K562 (cell line): ENCODE data around the gene SYTL5. TPM values are rescaled to one million over a fixed set of nuclear protein-coding genes. Genes with fewer than 3 reads are reported as not detected.

Experiments
- ATAC-seq: fragments of 200-7000 bp; cut with Tn5 transposase; 3 replicates; pipeline ENCODE4 v1.9.1; 2020; ENCODE audit warnings: moderate library complexity
- BruUV-seq: library from RNA; stranded (reverse); fragments of 400-500 nt; replicated peaks from 2 replicates; lab custom pipeline; 2021; lab: Mats Ljungman, UMichigan
- CTCF ChIA-PET: fragments of 300-600 bp; formaldehyde crosslinking; extraction: SDS; loops from one replicate; lab custom pipeline; 2021; ENCODE audit warnings: low intra/inter-chr PET ratio; lab: Yijun Ruan, JAX
- POLR2A ChIA-PET: fragments of 300-600, 350-650 bp; sonication (Branson Sonifier 250); formaldehyde crosslinking; extraction: SDS; loops from one replicate; lab custom pipeline; 2021; ENCODE audit warnings: antibody characterized with exemption, inconsistent platforms; lab: Yijun Ruan, JAX
- DNase-seq, 4 experiments: peaks; one replicate each; pipeline versions ENCODE4 v3.0.0 to v3.0.0-alpha.2; 2011 to 2018; ENCODE audit warnings: low spot score in 3 of 4, mixed read lengths in 3 of 4; ENCODE audit errors: extremely low read depth in 1 of 4
- FAIRE-seq: peaks from 2 replicates; lab custom pipeline; 2011; peaks lifted over from hg19 to GRCh38; lab: Jason Lieb, UNC
- H2AFZ ChIP-seq: 2 replicates; pipeline ENCODE4 v1.6.0; 2011; ENCODE audit warnings: low read depth, low read length, control low read depth, inconsistent platforms
- H3K27ac ChIP-seq: fragments of 200-600 bp; 3 replicates; pipeline ENCODE4 v1.8.0; 2011; ENCODE audit warnings: low read depth, mild to moderate bottlenecking, control low read depth, inconsistent platforms, low read length, moderate library complexity, mixed read lengths; ENCODE audit errors: extremely low read depth
- H3K27me3 ChIP-seq, 2 experiments: fragments of 300-600 bp in 1 of 2; 2 replicates in 1 of 2; 3 replicates in 1 of 2; pipeline versions ENCODE4 v1.6.0 to v1.8.0; 2011; ENCODE audit warnings: inconsistent platforms in 2 of 2, low read length in 2 of 2, mild to moderate bottlenecking in 1 of 2, mixed read lengths in 1 of 2, moderate library complexity in 1 of 2; ENCODE audit not compliant: control insufficient read depth in 2 of 2, insufficient read depth in 2 of 2
- H3K36me3 ChIP-seq: fragments of 300-600 bp; 3 replicates; pipeline ENCODE4 v1.8.0; 2011; ENCODE audit warnings: mild to moderate bottlenecking, low read length, inconsistent platforms; ENCODE audit not compliant: control insufficient read depth, insufficient read depth
- H3K4me1 ChIP-seq, 2 experiments: fragments of 200-600 bp in 1 of 2; replicated peaks in 1 of 2; 2 replicates in 1 of 2; 3 replicates in 1 of 2; pipeline versions ENCODE4 v1.5.1 to v1.8.0; 2011; ENCODE audit warnings: inconsistent platforms in 2 of 2, low read length in 2 of 2, mild to moderate bottlenecking in 1 of 2, mixed read lengths in 1 of 2, moderate library complexity in 1 of 2; ENCODE audit not compliant: control insufficient read depth in 2 of 2, insufficient read depth in 2 of 2
- H3K4me2 ChIP-seq: 2 replicates; pipeline ENCODE4 v1.6.1; 2011; ENCODE audit warnings: low read length, control low read depth, inconsistent platforms, mixed read lengths; ENCODE audit not compliant: insufficient read depth
- H3K4me3 ChIP-seq: fragments of 200-600 bp; sonication (generic), shearing (Covaris generic); 2 replicates; pipeline ENCODE4 v1.5.1; 2016; ENCODE audit warnings: control low read depth, inconsistent platforms
- H3K79me2 ChIP-seq: fragments of 200-600 bp; 3 replicates; pipeline ENCODE4 v1.8.0; 2011; ENCODE audit warnings: low read length, inconsistent platforms; ENCODE audit not compliant: control insufficient read depth, insufficient read depth
- H3K9ac ChIP-seq, 2 experiments: 2 replicates each; pipeline versions ENCODE4 v1.6.0 to v1.6.1; 2011; ENCODE audit warnings: low read depth in 2 of 2, low read length in 2 of 2, control low read depth in 1 of 2, inconsistent platforms in 1 of 2, mild to moderate bottlenecking in 1 of 2, mixed read lengths in 1 of 2; ENCODE audit not compliant: insufficient read depth in 1 of 2
- H3K9me1 ChIP-seq: one replicate; pipeline ENCODE4 v1.6.0; 2011; ENCODE audit warnings: inconsistent platforms, mild to moderate bottlenecking, low read length, moderate library complexity; ENCODE audit not compliant: control insufficient read depth, insufficient read depth
- H3K9me3 ChIP-seq: replicated peaks from 2 replicates; pipeline ENCODE4 v1.5.1; 2011; ENCODE audit warnings: low read depth, low read length, inconsistent platforms; ENCODE audit not compliant: control insufficient read depth, insufficient read depth
- H4K20me1 ChIP-seq: replicated peaks from 2 replicates; pipeline ENCODE4 v1.6.1; 2011; ENCODE audit warnings: low read length, inconsistent platforms, mixed read lengths; ENCODE audit not compliant: control insufficient read depth, insufficient read depth
- CTBP1 ChIP-seq: fragments of 450-650 bp; IDR thresholded peaks from 2 replicates; pipeline ENCODE4 v1.6.1; 2016; ENCODE audit warnings: borderline replicate concordance
- EP300 ChIP-seq: IDR thresholded peaks from 2 replicates; pipeline ENCODE4 v1.6.1; 2012; ENCODE audit warnings: low read length, improper control_type of control experiment
- NFYB ChIP-seq: IDR thresholded peaks from 2 replicates; pipeline ENCODE4 v1.6.1; 2011; ENCODE audit warnings: mild to moderate bottlenecking, moderate library complexity; ENCODE audit not compliant: insufficient read length; ENCODE audit errors: extremely low read depth
- RCOR1 ChIP-seq, 2 experiments: IDR thresholded peaks; 2 replicates each; pipeline ENCODE4 v1.6.1; 2012; ENCODE audit warnings: low read depth in 2 of 2, low read length in 2 of 2, borderline replicate concordance in 1 of 2, improper control_type of control experiment in 1 of 2
- SIRT6 ChIP-seq: IDR thresholded peaks from one replicate; pipeline ENCODE4 v1.6.1; 2012; ENCODE audit warnings: low read depth, mild to moderate bottlenecking, control low read depth, inconsistent platforms, low read length, moderate library complexity
- SMAD4 ChIP-seq: fragments of 250-450 bp; sonication (Bioruptor Pico); conservative IDR thresholded peaks from 2 replicates; pipeline ENCODE4 v1.8.0; 2021; ENCODE audit warnings: inconsistent platforms, mild to moderate bottlenecking, moderate library complexity
- ZNF780A ChIP-seq: fragments of 250-450 bp; sonication (Bioruptor Pico); IDR thresholded peaks from 2 replicates; pipeline ENCODE4 v1.5.0; 2021; ENCODE audit warnings: mild to moderate bottlenecking
- in situ Hi-C: fragments of 300-500 bp; cut with MboI; formaldehyde crosslinking; loops from 4 replicates; pipeline ENCODE4 v1.15.0; 2018; ENCODE audit warnings: inconsistent platforms, mixed read lengths
- intact Hi-C: fragments of 100-400 bp; cut with micrococcal nuclease; formaldehyde crosslinking; loops from 2 replicates; pipeline ENCODE4 v1.14.2; 2022
- polyA plus RNA-seq, 8 experiments: library from polyadenylated mRNA; depleted of rRNA in 4 of 8; stranded (reverse) in 5 of 8; unstranded in 3 of 8; fragments of >200 nt; fragmentation: Nextera tagmentation in 2 of 8; fragmentation: Illumina TruSeq in 1 of 8; extraction: Ambion mirVana in 2 of 8; extraction: Trizol in 1 of 8; gene quantifications; 2 replicates each; pipeline versions ENCODE4 v1.2.1 to v1.2.3, GENCODE V29; 2011 to 2014; ENCODE audit warnings: inconsistent platforms in 1 of 8, missing spikeins in 1 of 8
- total RNA-seq, 7 experiments: library from RNA; depleted of rRNA in 6 of 7; stranded (reverse); fragments of >200 nt in 6 of 7; fragmentation: Illumina TruSeq in 2 of 7; extraction: Trizol in 2 of 7; gene quantifications; 2 replicates each; pipeline versions ENCODE4 v1.2.1 to v1.2.3, GENCODE V29; 2011 to 2021; ENCODE audit warnings: low replicate concordance in 1 of 7
- TF ChIP-seq, protein P1 (sequence below): fragments of 250-450 bp; sonication (Bioruptor Pico); IDR thresholded peaks from 2 replicates; pipeline ENCODE4 v1.5.0; 2021
- TF ChIP-seq, protein P2 (sequence below): sonication (generic); formaldehyde crosslinking; IDR thresholded peaks from 2 replicates; pipeline ENCODE4 v1.8.1; 2023; ENCODE audit warnings: mild to moderate bottlenecking, missing genetic modification reagents, moderate library complexity
- TF ChIP-seq, protein P3 (sequence below): fragments of 250-450 bp; sonication (Bioruptor Pico); IDR thresholded peaks from 2 replicates; pipeline ENCODE4 v1.4.0; 2020; ENCODE audit warnings: borderline replicate concordance

SYTL5 gene
- total and polyA plus RNA-seq, 9 of the 15 experiments (the other 6 are each of a cell fraction or from before 2014, with no cell fraction given), result 0.01 to 0.25 (median 0.09) TPM

DNA sequence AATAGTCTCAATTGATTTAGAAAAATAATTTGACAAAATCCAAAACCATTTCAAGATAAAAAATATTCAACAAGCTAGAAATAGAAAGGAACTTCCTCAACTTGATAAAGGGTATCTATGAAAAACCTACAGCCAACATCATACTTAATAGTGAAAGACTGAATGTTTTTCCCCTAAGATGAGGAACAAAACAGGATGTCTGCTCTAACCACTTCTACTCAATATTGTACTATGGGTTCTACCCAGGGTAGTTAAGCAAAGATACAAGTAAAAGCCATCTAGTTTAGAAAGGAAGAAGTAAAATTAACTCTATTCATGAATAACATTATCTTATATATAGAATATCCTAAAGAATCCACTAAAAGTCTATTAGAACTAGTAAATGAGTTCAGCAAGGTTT, 21.5 kb upstream of the SYTL5 start:
- POLR2A ChIA-PET, result no interaction called here

More for the DNA sequence above, 21.5 kb upstream of the SYTL5 start:
- Histone ChIP-seq H3K9ac (no peak overlapping the region), H3K4me2 (no peak overlapping the region), H3K9me1 (no peaks in the 10 kb centered on the region), H2AFZ (no peak overlapping the region), H3K27me3 (no peaks in the 10 kb centered on the region), H3K4me1 (no peaks in the 10 kb centered on the region), H3K27ac (no peak overlapping the region), H4K20me1 (no peaks in the 10 kb centered on the region), H3K9me3 (no peaks in the 10 kb centered on the region), H3K36me3 (no peaks in the 10 kb centered on the region), H3K79me2 (no peaks in the 10 kb centered on the region), H3K4me3 (no peak overlapping the region)
- intact Hi-C loops (no loop called here), in situ Hi-C loops (no loop called here)
- BruUV-seq, result no TSS peak
- no peak for FAIRE-seq
- TF ChIP-seq, protein P1, sequence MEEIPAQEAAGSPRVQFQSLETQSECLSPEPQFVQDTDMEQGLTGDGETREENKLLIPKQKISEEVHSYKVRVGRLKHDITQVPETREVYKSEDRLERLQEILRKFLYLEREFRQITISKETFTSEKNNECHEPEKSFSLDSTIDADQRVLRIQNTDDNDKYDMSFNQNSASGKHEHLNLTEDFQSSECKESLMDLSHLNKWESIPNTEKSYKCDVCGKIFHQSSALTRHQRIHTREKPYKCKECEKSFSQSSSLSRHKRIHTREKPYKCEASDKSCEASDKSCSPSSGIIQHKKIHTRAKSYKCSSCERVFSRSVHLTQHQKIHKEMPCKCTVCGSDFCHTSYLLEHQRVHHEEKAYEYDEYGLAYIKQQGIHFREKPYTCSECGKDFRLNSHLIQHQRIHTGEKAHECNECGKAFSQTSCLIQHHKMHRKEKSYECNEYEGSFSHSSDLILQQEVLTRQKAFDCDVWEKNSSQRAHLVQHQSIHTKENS (CRISPR knock-in tag), result no peak
- TF ChIP-seq, protein P2, sequence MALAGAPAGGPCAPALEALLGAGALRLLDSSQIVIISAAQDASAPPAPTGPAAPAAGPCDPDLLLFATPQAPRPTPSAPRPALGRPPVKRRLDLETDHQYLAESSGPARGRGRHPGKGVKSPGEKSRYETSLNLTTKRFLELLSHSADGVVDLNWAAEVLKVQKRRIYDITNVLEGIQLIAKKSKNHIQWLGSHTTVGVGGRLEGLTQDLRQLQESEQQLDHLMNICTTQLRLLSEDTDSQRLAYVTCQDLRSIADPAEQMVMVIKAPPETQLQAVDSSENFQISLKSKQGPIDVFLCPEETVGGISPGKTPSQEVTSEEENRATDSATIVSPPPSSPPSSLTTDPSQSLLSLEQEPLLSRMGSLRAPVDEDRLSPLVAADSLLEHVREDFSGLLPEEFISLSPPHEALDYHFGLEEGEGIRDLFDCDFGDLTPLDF (CRISPR knock-in tag), result no peak
- TF ChIP-seq RCOR1 (IDR thresholded peaks at IDR 0.05; ENCODE audit: borderline replicate concordance in 1 of 2, low read depth in 2 of 2, low read length in 2 of 2), result no peak
- TF ChIP-seq, protein P3, sequence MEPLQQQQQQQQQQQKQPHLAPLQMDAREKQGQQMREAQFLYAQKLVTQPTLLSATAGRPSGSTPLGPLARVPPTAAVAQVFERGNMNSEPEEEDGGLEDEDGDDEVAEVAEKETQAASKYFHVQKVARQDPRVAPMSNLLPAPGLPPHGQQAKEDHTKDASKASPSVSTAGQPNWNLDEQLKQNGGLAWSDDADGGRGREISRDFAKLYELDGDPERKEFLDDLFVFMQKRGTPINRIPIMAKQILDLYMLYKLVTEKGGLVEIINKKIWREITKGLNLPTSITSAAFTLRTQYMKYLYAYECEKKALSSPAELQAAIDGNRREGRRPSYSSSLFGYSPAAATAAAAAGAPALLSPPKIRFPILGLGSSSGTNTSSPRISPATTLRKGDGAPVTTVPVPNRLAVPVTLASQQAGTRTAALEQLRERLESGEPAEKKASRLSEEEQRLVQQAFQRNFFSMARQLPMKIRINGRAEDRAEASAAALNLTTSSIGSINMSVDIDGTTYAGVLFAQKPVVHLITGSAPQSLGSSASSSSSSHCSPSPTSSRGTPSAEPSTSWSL (CRISPR knock-in tag), result no peak
- TF ChIP-seq SMAD4 (CRISPR knock-in tag), result no peak
- TF ChIP-seq ZNF780A (CRISPR knock-in tag), result no peak
- TF ChIP-seq SIRT6, result no peak
- TF ChIP-seq NFYB, result no peak
- TF ChIP-seq EP300, result no peak
- no peak for TF ChIP-seq CTBP1
- CTCF ChIA-PET, result no interaction called here
- no peak for ATAC-seq
- DNase-seq, result no peak
